Measurements from ENCODE around the gene ACE2. TPM values are rescaled to one million over a fixed set of nuclear protein-coding genes. Genes with fewer than 3 reads are reported as not detected.

ACE2 gene
- total and polyA plus RNA-seq, 9 of the 15 experiments (the other 6 are each of a cell fraction or from before 2014, with no cell fraction given): 0.03 to 0.09 (median 0.07) TPM; not detected in 6

- Histone ChIP-seq H3K4me3 (no peak overlapping the region), H4K20me1 (replicated peaks; ENCODE audit: control insufficient read depth, insufficient read depth, low read length) (no peaks in the 10 kb centered on the region), H3K79me2 (ENCODE audit: control insufficient read depth, insufficient read depth, low read length) (no peaks in the 10 kb centered on the region), H2AFZ (ENCODE audit: low read depth, low read length) (no peak overlapping the region), H3K4me2 (ENCODE audit: insufficient read depth, low read length) (no peak overlapping the region), H3K27ac (ENCODE audit: extremely low read depth, low read depth, low read length) (no peak overlapping the region), H3K9ac (ENCODE audit: insufficient read depth in 1 of 2, low read depth in 2 of 2, low read length in 2 of 2) (no peak overlapping the region), H3K9me3 (replicated peaks; ENCODE audit: control insufficient read depth, insufficient read depth, low read depth, low read length) (no peaks in the 10 kb centered on the region), H3K9me1 (ENCODE audit: control insufficient read depth, insufficient read depth, low read length) (no peaks in the 10 kb centered on the region), H3K36me3 (ENCODE audit: control insufficient read depth, insufficient read depth, low read length) (no peaks in the 10 kb centered on the region), H3K4me1 (replicated peaks in 1 of 2; ENCODE audit: control insufficient read depth in 2 of 2, insufficient read depth in 2 of 2, low read length in 2 of 2) (no peaks in the 10 kb centered on the region), H3K27me3 (ENCODE audit: control insufficient read depth in 2 of 2, insufficient read depth in 2 of 2, low read length in 2 of 2) (no peaks in the 10 kb centered on the region)
- intact Hi-C loops (cut with micrococcal nuclease): no loop called here
- no peak for FAIRE-seq
- in situ Hi-C loops (cut with MboI): no loop called here
- ChIA-PET POLR2A (no interaction called here), CTCF (ENCODE audit: low intra/inter-chr PET ratio) (no interaction called here)
- 0% methylated on average over 1 of the region's 1 CpG for WGBS (ENCODE audit: insufficient coverage, low coverage, missing lambda C conversion rate)
- no TSS peak for BruUV-seq (replicated peaks)
- no peak for ATAC-seq
- DNase-seq (ENCODE audit: extremely low read depth in 1 of 4, low spot score in 3 of 4): no peak
- TF ChIP-seq ZNF274 (IDR thresholded peaks at IDR 0.05; ENCODE audit: borderline replicate concordance, low read depth, low read length): no peak
- TF ChIP-seq FUS (optimal IDR thresholded peaks at IDR 0.05; ENCODE audit: low read depth, low read length): no peak
- no peak for TF ChIP-seq ZNF699 (CRISPR knock-in tag; IDR thresholded peaks at IDR 0.05; ENCODE audit: insufficient replicate concordance)
- no peak for TF ChIP-seq RBFOX2 (IDR thresholded peaks at IDR 0.05; ENCODE audit: low read depth, low read length)
- no peak for TF ChIP-seq PTRF (tag; IDR thresholded peaks at IDR 0.05)
- no peak for TF ChIP-seq ZNF696 (CRISPR knock-in tag; conservative IDR thresholded peaks at IDR 0.05)
These were observed 22.3 kb upstream of the ACE2 start for GRCh38 chrX:15623054-15623453.

- H3K4me2 ChIP-seq (ENCODE audit: insufficient read depth, low read length): no peak overlapping the region
- no peak for TF ChIP-seq ZNF146 (CRISPR knock-in tag; IDR thresholded peaks at IDR 0.05; ENCODE audit: unreplicated experiment)
- no peak for TF ChIP-seq CTCF (IDR thresholded peaks at IDR 0.05 in 2 of 3, conservative IDR thresholded peaks at IDR 0.05 in 1 of 3; ENCODE audit: insufficient read depth in 2 of 3, low read depth in 1 of 3, low read length in 3 of 3)
- TF ChIP-seq PHF21A (IDR thresholded peaks at IDR 0.05; ENCODE audit: borderline replicate concordance, low read depth): no peak
- no peak for TF ChIP-seq CCAR2 (IDR thresholded peaks at IDR 0.05; ENCODE audit: low read depth, low read length)
These were observed 18.4 kb upstream of the ACE2 start for GRCh38 chrX:15619053-15619755.

More at GRCh38 chrX:15619053-15619755, 18.4 kb upstream of the ACE2 start:
- no peaks in the 10 kb centered on the region for H3K9me1 ChIP-seq (ENCODE audit: control insufficient read depth, insufficient read depth, low read length)
- H2AFZ ChIP-seq (ENCODE audit: low read depth, low read length): no peak overlapping the region
- H3K27ac ChIP-seq (ENCODE audit: extremely low read depth, low read depth, low read length): no peak overlapping the region
- no peak overlapping the region for H3K9ac ChIP-seq (ENCODE audit: insufficient read depth in 1 of 2, low read depth in 2 of 2, low read length in 2 of 2)
- H4K20me1 ChIP-seq (replicated peaks; ENCODE audit: control insufficient read depth, insufficient read depth, low read length): no peaks in the 10 kb centered on the region
- FAIRE-seq (no peak), DNase-seq (ENCODE audit: extremely low read depth in 1 of 4, low spot score in 3 of 4) (no peak), ATAC-seq (no peak)
- in situ Hi-C loops (cut with MboI): no loop called here
- ChIA-PET POLR2A (no interaction called here), CTCF (ENCODE audit: low intra/inter-chr PET ratio) (no interaction called here)
- H3K36me3 ChIP-seq (ENCODE audit: control insufficient read depth, insufficient read depth, low read length): no peaks in the 10 kb centered on the region
- H3K79me2 ChIP-seq (ENCODE audit: control insufficient read depth, insufficient read depth, low read length): no peaks in the 10 kb centered on the region
- no peak overlapping the region for H3K4me3 ChIP-seq
- WGBS (ENCODE audit: insufficient coverage, low coverage, missing lambda C conversion rate): 0% methylated on average over 3 of the region's 3 CpGs
- H3K27me3 ChIP-seq (ENCODE audit: control insufficient read depth in 2 of 2, insufficient read depth in 2 of 2, low read length in 2 of 2): no peaks in the 10 kb centered on the region
- no TSS peak for BruUV-seq (replicated peaks)
- H3K4me1 ChIP-seq (replicated peaks in 1 of 2; ENCODE audit: control insufficient read depth in 2 of 2, insufficient read depth in 2 of 2, low read length in 2 of 2): no peaks in the 10 kb centered on the region
- intact Hi-C loops (cut with micrococcal nuclease): no loop called here
- no peaks in the 10 kb centered on the region for H3K9me3 ChIP-seq (replicated peaks; ENCODE audit: control insufficient read depth, insufficient read depth, low read depth, low read length)
